SK-N-DZ (cell line): Measurements from ENCODE around the gene HDAC10.
"Not testable (repeated sequence)": the region's sequence is repeated elsewhere in the genome, so short reads cannot be mapped to it uniquely, and the experiment has no call there.

Experiments
- DNase-seq: peaks from one replicate; pipeline ENCODE4 v3.0.0-alpha.2; 2015; ENCODE audit warnings: low spot score

Gene HDAC10

GRCh38 chr22:50285568-50286229, 34.6 kb upstream of the HDAC10 start:
- no peak for DNase-seq

- DNase-seq = no peak
Observed at GRCh38 chr22:50284479-50284878, 33.4 kb upstream of the HDAC10 start.

GRCh38 chr22:50283821-50284220, 32.8 kb upstream of the HDAC10 start:
- DNase-seq = no peak

- DNase-seq = no peak
Observed at GRCh38 chr22:50282361-50283155, 31.5 kb upstream of the HDAC10 start.

GRCh38 chr22:50281957-50282356, 30.9 kb upstream of the HDAC10 start:
- no peak for DNase-seq

- no peak for DNase-seq
Observed at GRCh38 chr22:50281384-50281760, 30.3 kb upstream of the HDAC10 start.

- no peak for DNase-seq
Observed at GRCh38 chr22:50280708-50281383, 29.8 kb upstream of the HDAC10 start.

GRCh38 chr22:50280022-50280707, 29.1 kb upstream of the HDAC10 start:
- no peak for DNase-seq

GRCh38 chr22:50278956-50279619, 28.0 kb upstream of the HDAC10 start:
- DNase-seq = no peak

GRCh38 chr22:50278461-50278860, 27.4 kb upstream of the HDAC10 start:
- no peak for DNase-seq

GRCh38 chr22:50277761-50278160, 26.7 kb upstream of the HDAC10 start:
- no peak for DNase-seq

GRCh38 chr22:50276143-50276542, 25.1 kb upstream of the HDAC10 start:
- DNase-seq = peak; percentile 38

GRCh38 chr22:50275181-50276055, 24.4 kb upstream of the HDAC10 start:
- no peak for DNase-seq

- DNase-seq = no peak
Observed at GRCh38 chr22:50274771-50275170, 23.7 kb upstream of the HDAC10 start.

GRCh38 chr22:50274311-50274710, 23.2 kb upstream of the HDAC10 start:
- DNase-seq = peak; percentile 60

- not testable (repeated sequence) for DNase-seq
Observed at GRCh38 chr22:50273781-50274180, 22.7 kb upstream of the HDAC10 start.

- not testable (repeated sequence) for DNase-seq
Observed at GRCh38 chr22:50273352-50273751, 22.3 kb upstream of the HDAC10 start.

GRCh38 chr22:50272044-50272802, 21.2 kb upstream of the HDAC10 start:
- DNase-seq = peak; percentile 40

- DNase-seq = peak; percentile 74
Observed at GRCh38 chr22:50271519-50271970, 20.5 kb upstream of the HDAC10 start.
